GM12878 (cell line): ENCODE results near the gene ZNF678.

ENCODE experiments used
- BCL3 ChIP-seq: IDR thresholded peaks from 2 replicates; pipeline ENCODE4 v1.6.1; 2011; ENCODE audit warnings: borderline replicate concordance, low read depth, mild to moderate bottlenecking, moderate library complexity, low read length; ENCODE audit not compliant: insufficient read depth, poor library complexity, severe bottlenecking
- CTCF ChIP-seq, 3 experiments: IDR thresholded peaks in 2 of 3; conservative IDR thresholded peaks in 1 of 3; 2 replicates each; pipeline ENCODE4 v1.5.1; 2011; ENCODE audit warnings: low read depth in 3 of 3, low read length in 3 of 3, mild to moderate bottlenecking in 3 of 3, control low read depth in 2 of 3, moderate library complexity in 2 of 3, inconsistent platforms in 1 of 3, mixed read lengths in 1 of 3; ENCODE audit not compliant: control insufficient read depth in 2 of 3, insufficient read depth in 1 of 3; ENCODE audit errors: extremely low read depth in 1 of 3
- PKNOX1 ChIP-seq: fragments of 450-650 bp; IDR thresholded peaks from 2 replicates; pipeline ENCODE4 v1.6.1; 2016; ENCODE audit warnings: mild to moderate bottlenecking
- POLR2AphosphoS5 ChIP-seq: IDR thresholded peaks from 2 replicates; pipeline ENCODE4 v1.6.1; 2011; ENCODE audit warnings: mild to moderate bottlenecking, low read length, inconsistent platforms
- SMARCA5 ChIP-seq: fragments of 450-650 bp; IDR thresholded peaks from 2 replicates; pipeline ENCODE4 v1.6.1; 2017; ENCODE audit warnings: mild to moderate bottlenecking
- SREBF1 ChIP-seq: IDR thresholded peaks from 2 replicates; pipeline ENCODE4 v1.6.1; 2012; ENCODE audit warnings: mild to moderate bottlenecking, low read length

- no peak for TF ChIP-seq PKNOX1
- no peak for TF ChIP-seq POLR2AphosphoS5
- no peak for TF ChIP-seq SMARCA5
- TF ChIP-seq SREBF1 = no peak
- no peak for TF ChIP-seq BCL3
- no peak for TF ChIP-seq CTCF (IDR thresholded peaks at IDR 0.05 in 2 of 3, conservative IDR thresholded peaks at IDR 0.05 in 1 of 3; ENCODE audit: control insufficient read depth in 2 of 3, extremely low read depth in 1 of 3, insufficient read depth in 1 of 3, low read depth in 3 of 3, low read length in 3 of 3)
Measured at GRCh38 chr1:227632325-227632724, 69.0 kb downstream of the ZNF678 start.
